ENCODE results near the gene CHIC2.

Gene CHIC2

GRCh38 chr4:54006755-54007154, 57.6 kb downstream of the CHIC2 start:
- H3K4me3 ChIP-seq (replicated peaks; ENCODE audit: insufficient read depth, low read length): no peak overlapping the region
- no peak for TF ChIP-seq SPI1 (IDR thresholded peaks at IDR 0.05; ENCODE audit: borderline replicate concordance, low read depth)
- no peak for TF ChIP-seq REST (IDR thresholded peaks at IDR 0.05; ENCODE audit: insufficient replicate concordance, low read depth)
- TF ChIP-seq CTCF (IDR thresholded peaks at IDR 0.05; ENCODE audit: insufficient read depth, low read length): no peak
- TF ChIP-seq GABPA (IDR thresholded peaks at IDR 0.05; ENCODE audit: low read depth): no peak
- no peak for TF ChIP-seq POLR2AphosphoS5 (IDR thresholded peaks at IDR 0.05; ENCODE audit: low read depth)
- no peak for DNase-seq (ENCODE audit: low read depth in 1 of 2, low spot score in 1 of 2)
- no peaks in the 10 kb centered on the region for H3K27me3 ChIP-seq (ENCODE audit: insufficient read depth, poor library complexity, severe bottlenecking)
- H3K27ac ChIP-seq (replicated peaks): no peak overlapping the region

- TF ChIP-seq POLR2AphosphoS5 (IDR thresholded peaks at IDR 0.05; ENCODE audit: low read depth): no peak
- TF ChIP-seq REST (IDR thresholded peaks at IDR 0.05; ENCODE audit: insufficient replicate concordance, low read depth): no peak
- no peak for TF ChIP-seq SPI1 (IDR thresholded peaks at IDR 0.05; ENCODE audit: borderline replicate concordance, low read depth)
- no peak for TF ChIP-seq GABPA (IDR thresholded peaks at IDR 0.05; ENCODE audit: low read depth)
- TF ChIP-seq CTCF (IDR thresholded peaks at IDR 0.05; ENCODE audit: insufficient read depth, low read length): no peak
- Histone ChIP-seq H3K4me3 (replicated peaks; ENCODE audit: insufficient read depth, low read length) (no peak overlapping the region), H3K27me3 (ENCODE audit: insufficient read depth, poor library complexity, severe bottlenecking) (no peaks in the 10 kb centered on the region), H3K27ac (replicated peaks) (no peak overlapping the region)
- DNase-seq (ENCODE audit: low read depth in 1 of 2, low spot score in 1 of 2): no peak
Measured at GRCh38 chr4:54005475-54005874, 58.9 kb downstream of the CHIC2 start.

GRCh38 chr4:54004463-54004862, 59.9 kb downstream of the CHIC2 start:
- Histone ChIP-seq H3K4me3 (replicated peaks; ENCODE audit: insufficient read depth, low read length) (no peak overlapping the region), H3K27ac (replicated peaks) (no peak overlapping the region), H3K27me3 (ENCODE audit: insufficient read depth, poor library complexity, severe bottlenecking) (no peaks in the 10 kb centered on the region)
- TF ChIP-seq CTCF (IDR thresholded peaks at IDR 0.05; ENCODE audit: insufficient read depth, low read length) (no peak), GABPA (IDR thresholded peaks at IDR 0.05; ENCODE audit: low read depth) (no peak), POLR2AphosphoS5 (IDR thresholded peaks at IDR 0.05; ENCODE audit: low read depth) (no peak), REST (IDR thresholded peaks at IDR 0.05; ENCODE audit: insufficient replicate concordance, low read depth) (no peak), SPI1 (IDR thresholded peaks at IDR 0.05; ENCODE audit: borderline replicate concordance, low read depth) (no peak)
- DNase-seq (ENCODE audit: low read depth in 1 of 2, low spot score in 1 of 2): no peak
